Spinal cord (tissue), 10 donors: ENCODE results near the gene USP6. TPM values are rescaled to one million over a fixed set of nuclear protein-coding genes. Genes with fewer than 3 reads are reported as not detected.
"Not testable (repeated sequence)": the region's sequence is repeated elsewhere in the genome, so short reads cannot be mapped to it uniquely, and the experiment has no call there.

Source experiments
- DNase-seq, 6 donors: peaks; one replicate each; pipeline versions ENCODE4 v3.0.0 to v3.0.0-alpha.2; 2013 to 2015; ENCODE audit warnings: low spot score in 6 of 6, low read depth in 4 of 6
- H3K27ac ChIP-seq: one replicate; pipeline ENCODE4 v1.5.1; 2013; ENCODE audit warnings: low read depth, low read length, control low read depth
- H3K27me3 ChIP-seq: one replicate; pipeline ENCODE4 v1.6.1; 2013; ENCODE audit warnings: low read length; ENCODE audit not compliant: control insufficient read depth, insufficient read depth
- H3K36me3 ChIP-seq: one replicate; pipeline ENCODE4 v1.6.1; 2013; ENCODE audit warnings: low read length; ENCODE audit not compliant: control insufficient read depth, insufficient read depth
- H3K4me1 ChIP-seq: one replicate; pipeline ENCODE4 v1.6.1; 2013; ENCODE audit warnings: low read length; ENCODE audit not compliant: control insufficient read depth, insufficient read depth
- H3K4me3 ChIP-seq: one replicate; pipeline ENCODE4 v1.5.1; 2013; ENCODE audit warnings: low read depth, low read length, control low read depth
- H3K9me3 ChIP-seq: one replicate; pipeline ENCODE4 v1.6.1; 2013; ENCODE audit warnings: low read length; ENCODE audit not compliant: control insufficient read depth, insufficient read depth
- WGBS: methylation state at CpG from one replicate; pipeline ENCODE4 v1.1.5; 2013; ENCODE audit warnings: missing lambda C conversion rate; ENCODE audit not compliant: insufficient coverage; 5-methylcytosine and 5-hydroxymethylcytosine counted together
- polyA plus RNA-seq, 2 donors: library from polyadenylated mRNA; unstranded; fragments of 120-200 nt; gene quantifications; one replicate each; pipeline ENCODE4 v1.2.1, GENCODE V29; 2013; ENCODE audit not compliant: insufficient read length in 2 of 2
- total RNA-seq, 2 donors: library from RNA; depleted of rRNA in 1 of 2; stranded (reverse); fragments of 120-200 nt in 1 of 2; fragments of >200 nt in 1 of 2; gene quantifications; one replicate each; pipeline versions ENCODE4 v1.2.3 to v1.2.4, GENCODE V29; 2013 to 2014
- donor health status: healthy.

USP6 gene
- total and polyA plus RNA-seq, 4 donors = 0.10 to 9.8 (median 1.9) TPM

DNA sequence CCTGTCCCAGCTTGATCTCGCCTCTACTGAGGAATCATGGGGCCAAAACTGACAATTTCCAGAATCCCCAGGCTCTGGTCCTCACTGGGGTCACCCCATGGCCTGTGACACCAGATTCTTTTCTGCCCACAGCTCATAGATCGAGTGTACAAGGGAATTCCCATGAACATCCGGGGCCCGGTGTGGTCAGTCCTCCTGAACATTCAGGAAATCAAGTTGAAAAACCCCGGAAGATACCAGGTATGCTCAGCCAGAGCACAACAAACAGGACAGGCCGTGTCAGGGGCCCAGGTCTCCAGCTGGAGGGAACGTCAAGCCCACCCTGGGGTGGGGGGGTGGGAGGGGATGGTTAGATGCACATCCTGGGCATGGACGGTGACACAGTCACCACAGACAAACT, 17.5 kb downstream of the USP6 start:
- 95% methylated on average over 5 of the region's 8 CpGs for WGBS
- Histone ChIP-seq H3K27ac (no peak overlapping the region), H3K27me3 (no peaks in the 10 kb centered on the region)

DNA sequence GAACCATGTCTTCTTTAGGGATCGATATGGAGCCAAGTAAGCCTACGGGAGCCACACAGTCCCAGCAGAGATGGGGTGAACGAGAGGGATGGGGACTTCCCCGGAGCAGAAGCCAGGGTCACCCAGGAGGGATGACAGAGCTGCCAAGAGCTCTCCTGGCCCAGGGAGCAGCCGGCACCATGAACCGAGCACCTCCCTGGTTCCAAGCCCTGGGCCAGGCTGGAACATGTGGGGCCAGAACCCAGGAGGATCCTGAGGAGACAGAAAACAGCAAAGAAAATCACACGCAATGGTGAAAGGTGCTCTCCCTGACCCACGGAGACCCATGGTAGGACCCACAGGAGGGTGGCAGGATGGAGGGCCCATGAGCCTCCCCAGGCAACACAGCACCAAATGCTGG, 18.1 kb downstream of the USP6 start:
- not testable (repeated sequence) for H3K36me3 ChIP-seq, H3K9me3 ChIP-seq, H3K27ac ChIP-seq, H3K4me1 ChIP-seq, H3K4me3 ChIP-seq, H3K27me3 ChIP-seq, DNase-seq
- 91% methylated on average over 8 of the region's 8 CpGs for WGBS

More for the DNA sequence above, 17.5 kb downstream of the USP6 start:
- no peak for DNase-seq
- Histone ChIP-seq H3K9me3 (no peaks in the 10 kb centered on the region), H3K4me3 (no peak overlapping the region), H3K36me3 (no peaks in the 10 kb centered on the region), H3K4me1 (no peaks in the 10 kb centered on the region)

- not testable (repeated sequence) for H3K27ac ChIP-seq, DNase-seq, H3K27me3 ChIP-seq, H3K4me3 ChIP-seq, H3K4me1 ChIP-seq, H3K9me3 ChIP-seq, H3K36me3 ChIP-seq
- 78% methylated on average over 10 of the region's 11 CpGs for WGBS
Measured at GRCh38 chr17:5134571-5134970, 18.7 kb downstream of the USP6 start.

DNA sequence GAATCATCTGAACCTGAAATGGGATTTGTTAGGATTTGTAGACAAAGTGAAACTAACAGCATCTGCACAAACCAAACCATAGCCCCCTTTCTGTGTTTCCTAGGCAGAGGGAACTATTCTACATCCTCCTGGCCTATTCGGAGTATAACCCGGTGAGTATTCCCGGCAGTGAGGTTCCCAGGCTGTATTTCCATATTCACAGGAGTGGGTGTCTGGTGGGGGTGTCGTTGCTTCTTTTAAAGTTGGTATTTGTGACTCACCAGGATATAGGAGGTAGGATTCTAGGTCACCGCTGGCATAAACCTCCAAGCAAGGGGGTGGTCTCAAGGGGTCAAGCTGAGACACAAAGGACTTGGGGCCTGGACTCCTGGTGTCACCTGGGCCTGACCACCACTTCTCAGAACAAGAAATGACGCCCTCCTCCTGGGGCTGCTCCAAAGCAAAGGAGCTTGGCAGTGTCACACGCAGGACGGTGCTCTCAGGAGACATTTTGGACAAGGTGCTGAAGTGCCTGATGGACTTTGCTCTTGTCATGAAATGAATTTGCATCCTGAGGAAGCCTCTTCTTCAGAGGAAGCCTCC, 19.4 kb downstream of the USP6 start:
- WGBS = 73% methylated on average over 4 of the region's 8 CpGs
- not testable (repeated sequence) for H3K27ac ChIP-seq, DNase-seq

GRCh38 chr17:5135726-5136579, 20.1 kb downstream of the USP6 start:
- no peak for DNase-seq
- WGBS = 83% methylated on average over 13 of the region's 14 CpGs
- Histone ChIP-seq H3K4me1 (no peaks in the 10 kb centered on the region), H3K27ac (no peak overlapping the region), H3K9me3 (no peaks in the 10 kb centered on the region), H3K36me3 (no peaks in the 10 kb centered on the region), H3K27me3 (no peaks in the 10 kb centered on the region), H3K4me3 (no peak overlapping the region)

More for the DNA sequence above, 19.4 kb downstream of the USP6 start:
- H3K4me1 ChIP-seq, H3K4me3 ChIP-seq, H3K36me3 ChIP-seq, H3K27me3 ChIP-seq, H3K9me3 ChIP-seq: not testable (repeated sequence)

- 88% methylated on average over 12 of the region's 14 CpGs for WGBS
- H3K36me3 ChIP-seq, H3K27me3 ChIP-seq, H3K9me3 ChIP-seq, H3K4me3 ChIP-seq, DNase-seq, H3K27ac ChIP-seq, H3K4me1 ChIP-seq: not testable (repeated sequence)
Measured at GRCh38 chr17:5136580-5137412, 21.0 kb downstream of the USP6 start.

GRCh38 chr17:5137511-5138197, 21.8 kb downstream of the USP6 start:
- not testable (repeated sequence) for H3K4me3 ChIP-seq, DNase-seq, H3K27me3 ChIP-seq, H3K36me3 ChIP-seq, H3K27ac ChIP-seq, H3K9me3 ChIP-seq, H3K4me1 ChIP-seq
- WGBS = 94% methylated on average over 10 of the region's 15 CpGs

GRCh38 chr17:5138198-5138544, 22.3 kb downstream of the USP6 start:
- 81% methylated on average over 6 of the region's 9 CpGs for WGBS
- not testable (repeated sequence) for H3K4me3 ChIP-seq, H3K9me3 ChIP-seq, H3K36me3 ChIP-seq, H3K27me3 ChIP-seq, H3K27ac ChIP-seq, DNase-seq, H3K4me1 ChIP-seq

GRCh38 chr17:5138616-5139457, 23.0 kb downstream of the USP6 start:
- WGBS = 76% methylated on average over 24 of the region's 24 CpGs
- DNase-seq = no peak
- no peak overlapping the region for H3K4me3 ChIP-seq
- no peaks in the 10 kb centered on the region for H3K4me1 ChIP-seq
- H3K36me3 ChIP-seq = no peaks in the 10 kb centered on the region
- H3K27me3 ChIP-seq = no peaks in the 10 kb centered on the region
- no peak overlapping the region for H3K27ac ChIP-seq
- H3K9me3 ChIP-seq = no peaks in the 10 kb centered on the region
